Liver (tissue), 3 donors: ENCODE results near the gene LRRC37A3.
"Not testable (repeated sequence)": the region's sequence is repeated elsewhere in the genome, so short reads cannot be mapped to it uniquely, and the experiment has no call there.

Experiments
- CTCF ChIP-seq: fragments of 150-350 bp; IDR thresholded peaks from 2 replicates; pipeline ENCODE4 v1.5.1; 2017; ENCODE audit warnings: improper control_type of control experiment, low read depth, low read length; ENCODE audit not compliant: missing input control
- EGR1 ChIP-seq, 2 donors: IDR thresholded peaks; 2 replicates each; pipeline ENCODE4 v1.6.1; 2016 to 2018; ENCODE audit warnings: antibody characterized with exemption in 2 of 2, low read depth in 2 of 2
- MAX ChIP-seq: IDR thresholded peaks from 2 replicates; pipeline ENCODE4 v1.6.1; 2016; ENCODE audit warnings: antibody characterized with exemption
- SP1 ChIP-seq: IDR thresholded peaks from 2 replicates; pipeline ENCODE4 v1.6.1; 2018; ENCODE audit warnings: antibody characterized with exemption, mild to moderate bottlenecking
- TAF1 ChIP-seq: conservative IDR thresholded peaks from 2 replicates; pipeline ENCODE4 v1.6.1; 2016; ENCODE audit warnings: antibody characterized with exemption, mild to moderate bottlenecking
- ZBTB33 ChIP-seq: IDR thresholded peaks from 2 replicates; pipeline ENCODE4 v1.6.1; 2016; ENCODE audit warnings: antibody characterized with exemption
- donor health status: healthy.
- donor health status: healthy.

GRCh38 chr17:64815833-64816198 lies 103.5 kb downstream of the LRRC37A3 start:
- not testable (repeated sequence) for TF ChIP-seq CTCF; SP1; TAF1; ZBTB33; MAX; EGR1 (IDR thresholded peaks at IDR 0.05; ENCODE audit: low read depth in 2 of 2)
